NCI-H460 (cell line): ENCODE measurements around the gene SEC23IP. TPM values are rescaled to one million over a fixed set of nuclear protein-coding genes. Genes with fewer than 3 reads are reported as not detected.
"Not testable (repeated sequence)": the region's sequence is repeated elsewhere in the genome, so short reads cannot be mapped to it uniquely, and the experiment has no call there.

Source experiments
- DNase-seq: peaks from one replicate; pipeline ENCODE4 v3.0.0-alpha.2; 2016; ENCODE audit warnings: low read depth; ENCODE audit errors: extremely low read depth
- polyA plus RNA-seq: library from polyadenylated mRNA; depleted of rRNA; stranded (reverse); fragments of >200 nt; gene quantifications from 2 replicates; pipeline ENCODE4 v1.2.3, GENCODE V29; 2014; cell fraction: nucleus; rRNA removed
- total RNA-seq: library from RNA; depleted of rRNA; stranded (reverse); fragments of >200 nt; shearing (Covaris generic); gene quantifications from 2 replicates; pipeline ENCODE4 v1.2.3, GENCODE V29; 2014; rRNA removed

Gene SEC23IP
- 34.9 and 41.3 TPM in 2 replicates for total RNA-seq
- polyA plus RNA-seq = 9.3 and 22.5 TPM in 2 replicates

DNA sequence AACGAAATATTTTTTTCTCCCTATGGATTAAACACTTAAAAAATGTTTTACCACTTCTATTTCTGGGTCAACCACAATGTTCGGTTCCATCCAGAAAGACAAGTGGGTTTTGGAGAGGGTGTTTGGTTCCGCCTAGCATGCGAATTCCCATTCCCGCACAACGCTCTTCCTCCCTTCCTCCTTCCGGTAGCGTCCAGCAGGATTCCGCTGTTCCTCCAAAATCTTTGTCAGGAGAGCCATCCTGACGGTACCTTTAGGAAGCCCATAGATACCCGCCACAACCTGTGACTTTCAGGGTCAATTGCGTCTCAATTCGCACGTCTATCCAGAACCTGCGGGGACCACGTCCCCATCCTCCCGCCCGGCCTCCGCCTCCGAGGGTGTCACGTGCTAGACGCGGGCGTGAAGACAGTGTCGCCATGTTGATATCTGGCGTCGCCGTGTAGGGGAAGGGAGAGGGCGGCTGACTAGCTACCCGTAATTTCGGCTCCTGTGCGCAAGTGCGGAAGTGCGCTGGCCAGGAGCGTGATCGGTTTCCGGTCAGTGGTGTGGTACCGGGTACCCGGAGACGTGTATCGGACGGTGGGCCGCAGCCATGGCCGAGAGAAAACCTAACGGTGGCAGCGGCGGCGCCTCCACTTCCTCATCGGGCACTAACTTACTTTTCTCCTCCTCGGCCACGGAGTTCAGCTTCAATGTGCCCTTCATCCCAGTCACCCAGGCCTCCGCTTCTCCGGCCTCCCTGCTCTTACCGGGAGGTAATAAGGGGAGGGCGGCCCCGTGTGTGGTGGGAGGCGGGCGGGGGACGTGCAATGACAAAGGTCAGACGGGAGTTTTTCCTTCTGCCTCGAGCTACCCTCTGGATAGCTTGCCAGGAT is at the start of gene SEC23IP:
SEC23IP (plus strand) TSS at position 543 of the 878 bp plus-strand sequence; CDS start at position 596, 53 bp downstream.
- DNase-seq = peak; percentile 95

GRCh38 chr10:119845656-119846055 is 46.9 kb upstream of the SEC23IP start:
- no peak for DNase-seq

DNA sequence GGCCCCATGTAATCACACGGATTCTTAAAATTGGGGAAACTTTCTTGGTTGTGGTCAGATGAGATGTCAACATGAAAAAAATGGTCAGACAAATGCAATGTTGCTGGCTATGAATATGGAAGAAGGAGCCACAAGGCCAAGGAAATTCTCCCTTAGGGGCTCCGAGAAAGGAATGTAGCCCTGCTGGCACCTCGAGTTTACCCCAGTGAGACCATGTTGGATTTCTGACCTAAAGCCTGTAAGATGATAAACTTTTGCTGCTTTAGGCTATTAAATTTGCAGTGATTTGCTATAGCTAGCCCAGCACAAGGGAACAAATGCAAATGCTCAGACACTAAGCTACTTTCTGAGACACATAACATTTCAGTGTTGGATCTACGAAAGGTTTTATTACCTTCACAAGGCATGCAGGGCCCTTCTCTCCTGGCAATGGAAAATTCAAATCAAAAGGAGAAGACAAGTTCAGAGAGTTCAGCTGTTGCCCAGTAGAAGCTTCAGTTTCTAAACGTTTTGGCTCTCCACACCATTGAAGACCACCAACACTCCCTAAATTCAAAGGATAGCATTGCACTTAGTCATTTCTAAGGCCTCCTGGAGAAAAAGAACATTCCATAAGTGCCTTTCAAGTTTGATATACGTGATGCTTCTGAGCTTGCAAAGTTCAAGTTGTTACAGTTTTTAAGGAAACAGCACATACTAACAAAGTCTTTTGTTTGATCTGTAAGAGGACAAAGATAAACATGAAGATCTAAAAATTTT is 43.3 kb upstream of the SEC23IP start:
- no peak for DNase-seq

- DNase-seq = no peak
Observed at GRCh38 chr10:119849944-119850343, 42.6 kb upstream of the SEC23IP start.

DNA sequence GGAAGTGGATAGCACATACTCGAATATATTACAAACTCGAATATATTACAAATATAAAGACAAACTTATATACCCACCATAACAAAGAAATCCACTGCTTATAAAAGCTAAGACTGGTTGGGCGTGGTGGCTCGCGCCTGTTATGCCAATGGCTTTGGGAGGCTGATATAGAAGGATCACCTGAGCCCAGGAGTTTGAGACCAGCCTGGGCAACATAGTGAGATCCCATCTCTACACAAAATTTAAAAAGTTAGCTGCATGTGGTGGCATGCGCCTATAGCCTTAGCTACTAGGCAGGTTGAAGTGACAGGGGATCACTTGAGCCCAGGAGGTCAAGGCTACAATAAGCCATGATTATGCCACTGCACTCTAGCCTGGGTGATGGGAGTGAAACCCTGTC is 40.3 kb upstream of the SEC23IP start:
- DNase-seq = no peak

DNA sequence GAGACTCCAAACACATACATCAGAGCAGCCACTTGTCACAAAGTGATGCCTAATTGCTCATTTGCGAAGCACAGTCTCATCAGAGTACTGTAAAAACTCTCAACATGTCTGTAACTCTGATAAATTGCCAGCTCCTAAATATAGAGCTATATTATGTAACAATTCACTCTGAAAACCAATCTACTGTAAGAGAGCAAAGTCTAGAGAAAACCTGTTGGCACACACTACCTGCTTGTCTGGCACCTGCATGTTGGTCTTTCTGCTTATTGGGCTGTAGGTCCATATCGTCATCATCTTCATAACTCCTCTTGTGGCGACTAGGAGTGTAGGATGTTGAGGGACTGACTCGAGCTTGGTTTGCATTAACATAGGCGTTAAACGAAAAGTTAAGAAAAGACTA is 39.7 kb upstream of the SEC23IP start:
- no peak for DNase-seq

DNA sequence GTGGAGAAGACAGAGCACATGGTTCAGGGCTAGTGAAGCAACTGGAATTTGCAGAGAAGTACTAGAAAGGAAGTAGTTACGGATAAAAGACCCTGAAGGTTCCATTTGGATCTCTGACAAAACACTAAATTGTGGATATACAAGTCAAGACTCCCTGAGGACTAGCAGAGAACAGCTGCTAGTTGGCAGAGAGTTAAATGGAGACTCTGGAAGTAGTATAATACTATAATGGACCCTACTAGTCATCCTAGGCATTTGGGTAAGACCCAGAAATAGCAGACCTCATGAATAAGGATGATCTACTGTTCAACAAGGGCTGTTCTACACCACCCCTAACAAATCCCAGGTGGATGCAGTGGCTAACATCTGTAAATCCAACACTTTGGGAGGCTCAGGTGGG is 39.0 kb upstream of the SEC23IP start:
- DNase-seq = no peak

GRCh38 chr10:119858063-119858462 is 34.5 kb upstream of the SEC23IP start:
- no peak for DNase-seq

DNA sequence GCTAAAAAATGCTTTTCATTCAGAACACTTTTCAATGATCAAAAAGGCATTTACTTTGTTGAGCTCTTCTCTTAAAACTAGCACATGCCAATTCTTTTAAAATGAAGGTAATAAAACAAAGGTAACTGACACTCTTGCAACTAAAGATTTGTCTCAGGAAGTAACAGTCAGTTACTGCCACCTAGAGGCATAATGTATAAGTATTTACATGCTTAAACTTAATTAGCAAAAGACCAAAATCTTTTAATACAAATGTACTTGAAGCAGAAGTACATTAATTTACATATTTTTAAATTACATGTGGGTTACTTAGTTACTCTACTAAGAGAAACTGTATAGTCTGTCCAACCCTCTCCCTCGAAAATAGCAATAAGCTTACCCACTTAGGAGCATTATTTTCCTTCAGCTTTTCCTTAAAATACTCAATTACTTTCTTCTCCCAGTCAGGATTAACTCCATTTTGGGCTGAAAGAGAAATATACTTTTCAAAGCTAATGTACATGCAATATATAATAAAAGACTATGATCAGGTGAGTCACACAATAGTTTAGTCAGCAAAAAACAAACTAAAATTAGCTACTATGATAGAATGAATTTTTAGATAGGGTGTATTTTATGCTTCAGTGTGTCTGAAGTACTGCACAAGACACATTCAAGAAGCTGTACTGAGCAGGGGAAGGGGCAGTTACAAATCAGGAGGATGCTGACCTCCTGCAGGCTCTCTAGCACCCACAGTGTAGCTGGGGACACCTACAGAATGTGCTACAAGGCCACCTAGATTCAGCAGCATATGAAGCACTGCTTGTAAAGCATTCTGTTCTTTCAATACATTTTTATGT is 32.9 kb upstream of the SEC23IP start:
- peak; percentile 32 for DNase-seq

DNA sequence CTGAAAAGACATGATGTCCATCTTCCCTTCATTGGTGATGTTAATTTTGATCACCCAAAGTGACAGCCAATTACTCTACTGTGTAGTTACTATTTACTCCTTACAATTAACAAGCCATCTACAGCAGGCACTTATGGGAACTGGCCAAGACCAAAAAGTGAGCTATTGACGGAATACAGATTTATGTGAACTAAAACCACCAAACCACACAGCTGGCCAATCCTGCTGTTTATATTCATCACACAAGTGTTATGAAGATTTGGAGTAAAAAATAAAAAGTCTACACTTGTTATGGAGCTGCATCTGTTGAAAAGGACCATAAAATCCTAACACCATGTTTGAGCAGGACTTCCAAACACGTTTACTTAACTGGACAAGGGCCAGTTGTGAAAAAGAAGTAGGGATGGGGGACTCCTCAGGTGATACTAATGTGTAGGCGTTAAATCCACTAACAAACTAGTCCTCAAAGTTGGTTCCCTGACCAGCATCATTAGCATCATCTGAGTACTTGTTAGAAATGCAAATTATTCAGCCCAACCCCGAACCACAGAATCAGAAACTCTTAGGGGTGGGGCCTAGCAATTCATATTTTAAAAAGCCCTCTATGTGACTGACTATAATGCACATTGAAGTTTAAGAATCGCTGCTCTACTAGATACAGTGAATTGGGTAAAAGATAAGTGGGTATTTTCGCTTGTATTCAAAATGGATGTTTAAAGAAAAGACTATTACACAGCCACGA is 31.5 kb upstream of the SEC23IP start:
- no peak for DNase-seq

DNA sequence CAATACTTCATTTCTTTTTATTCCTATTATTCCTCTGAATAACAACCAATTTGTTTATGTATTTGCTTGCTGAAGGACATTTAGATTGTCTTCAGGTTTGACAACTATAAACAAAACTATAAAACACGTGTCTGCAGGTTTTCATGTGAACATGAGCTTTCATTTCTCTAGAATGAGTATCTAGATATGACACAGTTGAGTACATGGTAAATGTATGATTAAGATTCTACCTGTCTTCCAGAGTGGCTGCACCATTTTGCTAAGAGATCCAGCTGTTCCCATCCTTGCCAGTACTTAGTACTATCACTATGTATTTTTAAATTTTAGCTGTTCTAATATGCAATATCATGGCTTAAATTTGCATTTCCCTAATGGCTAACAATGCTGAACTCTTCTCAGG is 30.0 kb upstream of the SEC23IP start:
- DNase-seq = no peak

- no peak for DNase-seq
Observed at GRCh38 chr10:119863951-119864565, 28.5 kb upstream of the SEC23IP start.

DNA sequence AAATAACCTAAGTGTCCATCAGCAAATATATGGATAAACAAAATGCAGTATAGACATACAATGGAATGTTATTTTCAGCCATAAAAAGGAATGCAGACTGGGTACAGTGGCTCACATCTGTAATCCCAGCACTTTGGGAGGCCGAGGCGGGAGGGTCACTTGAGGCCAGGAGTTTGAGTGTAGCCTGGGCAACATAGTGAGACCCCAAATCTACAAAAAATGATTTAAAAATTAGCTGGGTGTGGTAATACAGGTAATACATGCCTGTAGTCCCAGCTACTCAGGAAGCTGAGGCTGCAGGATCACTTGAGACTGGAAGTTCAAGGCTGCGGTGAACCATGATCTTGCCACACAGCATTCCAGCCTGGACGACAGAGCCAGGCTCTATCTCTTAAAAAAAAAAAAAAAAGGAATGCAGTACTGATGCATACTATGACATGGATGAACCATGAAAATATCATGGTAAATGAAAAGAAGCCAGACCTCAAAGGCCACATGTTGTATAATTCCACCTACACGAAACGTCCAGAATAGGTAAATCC is 26.8 kb upstream of the SEC23IP start:
- DNase-seq = no peak

DNA sequence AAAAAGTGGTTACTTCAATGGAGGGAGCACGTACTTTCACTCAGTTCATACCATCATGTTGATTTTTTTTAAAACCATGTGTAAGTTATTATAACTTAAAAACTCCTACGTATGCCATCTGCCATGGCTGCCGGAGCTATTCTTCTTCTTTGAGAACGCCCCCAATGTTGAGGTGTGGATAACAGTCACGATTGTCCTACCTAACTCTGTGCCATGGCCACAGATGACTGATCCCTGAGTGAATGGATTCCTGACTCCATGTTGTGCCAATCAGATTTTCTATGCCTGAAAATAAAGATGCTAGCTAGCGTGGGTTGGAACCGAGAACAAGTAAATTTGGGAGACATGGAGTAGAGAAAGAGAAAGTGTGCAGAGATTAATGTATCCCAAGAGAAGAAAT is 25.2 kb upstream of the SEC23IP start:
- DNase-seq = no peak

DNA sequence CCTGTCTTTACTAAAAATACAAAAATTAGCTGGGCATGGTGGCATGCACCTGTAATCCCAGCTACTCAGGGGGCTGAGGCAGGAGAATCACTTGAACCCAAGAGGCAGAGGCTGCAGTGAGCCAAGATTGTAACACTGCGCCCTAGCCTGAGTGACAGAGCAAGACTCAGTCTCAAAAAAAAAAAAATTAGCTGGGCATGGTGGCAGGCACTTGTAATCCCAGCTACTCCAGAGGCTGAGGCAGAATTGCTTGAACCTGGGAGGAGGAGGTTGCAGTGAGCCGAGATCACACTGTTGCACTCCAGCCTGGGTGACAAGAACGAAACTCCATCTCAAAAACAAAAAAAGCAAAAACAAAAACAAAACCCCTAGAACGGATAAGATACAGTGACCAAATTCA is 23.1 kb upstream of the SEC23IP start:
- DNase-seq = not testable (repeated sequence)

DNA sequence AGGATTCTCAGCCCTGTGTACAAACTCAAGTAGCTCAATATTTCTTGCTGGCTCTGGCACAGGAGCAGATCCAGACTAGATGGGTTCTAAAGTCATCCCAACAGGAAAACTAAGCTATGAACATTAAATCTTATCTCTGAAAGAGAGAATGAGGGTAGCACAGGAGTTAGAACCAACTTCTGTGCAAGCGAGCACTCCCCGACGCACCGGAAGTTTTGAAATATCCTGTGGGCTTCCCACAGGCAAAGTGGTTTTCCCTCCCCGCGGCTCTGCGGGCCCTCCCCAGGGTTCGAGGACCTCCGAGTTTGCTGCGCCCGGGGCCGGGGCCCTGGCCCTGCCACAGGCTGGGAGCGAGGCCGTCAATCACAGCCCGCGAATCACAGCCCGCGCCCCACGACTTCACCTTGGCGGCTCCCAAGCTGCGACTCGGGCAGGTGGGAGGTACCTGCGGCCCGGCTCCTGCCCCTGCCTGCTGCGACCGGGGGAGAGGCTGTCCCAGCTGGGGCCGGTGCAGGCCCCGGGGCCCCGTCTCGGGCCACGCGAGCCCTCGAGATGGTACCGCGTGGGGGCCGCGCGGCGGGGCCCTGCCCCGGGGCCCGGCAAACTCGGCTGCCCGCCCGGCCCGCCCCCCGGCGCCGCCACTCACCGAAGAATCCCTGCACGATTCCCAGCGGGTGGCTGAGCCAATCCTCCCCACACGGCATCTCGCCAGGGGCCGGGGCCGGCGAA is 20.5 kb upstream of the SEC23IP start:
- no peak for DNase-seq

DNA sequence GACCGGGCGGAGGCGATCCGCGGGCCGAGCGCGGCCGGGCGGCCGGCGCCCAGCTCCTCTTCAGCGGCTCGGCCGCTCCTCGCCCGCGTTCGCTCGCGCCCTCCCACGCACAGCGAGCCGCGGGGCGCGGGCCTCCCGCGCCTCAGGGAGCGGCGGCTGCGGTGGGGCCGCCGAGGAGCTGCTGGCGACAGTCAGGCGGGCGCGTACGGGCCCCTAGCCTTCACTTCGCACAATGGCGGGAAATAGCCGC is 20.0 kb upstream of the SEC23IP start, which contains the start of gene MCMBP:
MCMBP (minus strand) TSS at position 234 of the 250 bp plus-strand sequence. CDS start 259 bp downstream, outside the sequence.
- no peak for DNase-seq

DNA sequence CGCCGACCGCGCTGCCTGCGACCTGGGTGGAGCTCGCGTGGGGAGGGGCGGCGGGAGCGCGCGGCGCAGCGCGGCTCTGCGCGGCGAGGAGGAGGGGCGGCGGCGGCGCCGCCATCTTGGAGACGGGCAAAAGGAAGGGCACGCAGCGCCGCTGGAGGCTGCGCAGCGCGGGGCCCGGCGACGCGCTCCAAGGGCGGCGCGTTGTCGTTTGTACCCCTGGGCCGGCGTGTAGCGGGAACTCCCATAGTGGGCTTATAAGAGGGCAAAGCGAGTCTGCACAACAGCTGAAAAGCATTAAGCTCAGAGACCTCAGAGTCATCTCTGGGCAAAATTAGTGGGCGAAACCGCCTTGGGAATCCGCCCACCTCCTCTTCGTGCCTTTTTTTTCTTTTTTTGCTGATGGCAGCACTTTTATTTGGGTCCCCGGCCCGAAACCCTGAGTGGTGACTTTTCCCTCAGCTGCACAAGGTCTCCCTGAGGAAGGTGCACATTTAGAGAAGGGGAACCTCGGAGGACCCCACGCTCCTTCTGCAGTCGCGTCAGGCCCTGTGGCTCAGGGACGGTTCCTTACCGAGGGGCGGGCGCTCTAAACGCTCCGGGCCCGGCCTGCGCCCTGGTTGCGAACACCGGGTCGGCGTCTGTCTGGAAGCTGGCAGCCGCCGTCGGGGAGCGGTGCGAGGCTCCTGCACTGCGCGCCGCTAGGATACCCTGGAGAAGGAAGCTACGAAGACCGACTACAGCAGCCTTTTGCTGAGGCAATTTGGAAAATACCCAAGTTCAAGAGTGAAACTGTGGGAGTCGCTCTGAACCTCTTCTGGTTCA is 19.5 kb upstream of the SEC23IP start:
- peak; percentile 81 for DNase-seq
